Mucosa of descending colon (tissue), 3 donors: ENCODE measurements around the gene SERPINE2. TPM values are rescaled to one million over a fixed set of nuclear protein-coding genes. Genes with fewer than 3 reads are reported as not detected.

Experiments used
- ATAC-seq: fragments of 200-7000 bp; cut with Tn5 transposase; one replicate; pipeline ENCODE4 v1.9.1; 2020; ENCODE audit warnings: mild to moderate bottlenecking, moderate library complexity
- DNase-seq, 3 donors: peaks; one replicate each; pipeline ENCODE4 v3.0.0-alpha.2; 2020
- H3K36me3 ChIP-seq: fragments of 200-600 bp; one replicate; pipeline ENCODE4 v1.8.0; 2021; ENCODE audit warnings: low read depth, mild to moderate bottlenecking
- H3K4me1 ChIP-seq: fragments of 200-600 bp; one replicate; pipeline ENCODE4 v1.8.0; 2021; ENCODE audit warnings: low read depth, mild to moderate bottlenecking
- H3K4me3 ChIP-seq: fragments of 200-600 bp; one replicate; pipeline ENCODE4 v1.8.0; 2021; ENCODE audit warnings: mild to moderate bottlenecking
- H3K9me3 ChIP-seq: fragments of 200-600 bp; one replicate; pipeline ENCODE4 v1.8.0; 2021; ENCODE audit warnings: mild to moderate bottlenecking
- CTCF ChIP-seq: fragments of 200-600 bp; IDR thresholded peaks from one replicate; pipeline ENCODE4 v1.8.0; 2022; ENCODE audit warnings: antibody characterized with exemption, mild to moderate bottlenecking
- intact Hi-C, 2 donors: fragments of 100-400 bp; cut with DNase I in 1 of 2; cut with micrococcal nuclease in 1 of 2; formaldehyde crosslinking; loops; one replicate each; pipeline versions ENCODE4 v1.11.0 to v1.11.1; 2022; cut with DNase I, micrococcal nuclease
- total RNA-seq, 3 donors: library from RNA; stranded (reverse); fragmentation: NEBNext Ultra II Directional in 2 of 3; extraction: Animal tissue kit (Norgen Biotek cat#: 25700) in 2 of 3; gene quantifications; one replicate each; pipeline versions ENCODE4 v1.2.1 to v1.2.4, GENCODE V29; 2021 to 2023
- donor health status: DM: no; HTN: no; CAD: no; lungs with moderate emphysema.
- donor health status: DM: no; HTN: no; CAD: no.
- donor health status: DM: no; HTN: yes; CAD: no.

The SERPINE2 gene
- total RNA-seq, 3 donors from 2014 or later = 10.6 to 15.9 (median 12.4) TPM

- no peak for ATAC-seq
- no peak for TF ChIP-seq CTCF
- H3K4me1 ChIP-seq = no peaks in the 10 kb centered on the region
- H3K4me3 ChIP-seq = no peak overlapping the region
- no peak for DNase-seq
- H3K9me3 ChIP-seq = no peaks in the 10 kb centered on the region
- intact Hi-C loops = no loop called here
- H3K36me3 ChIP-seq = no peaks in the 10 kb centered on the region
Measured at GRCh38 chr2:224059178-224059577, 20.1 kb upstream of the SERPINE2 start.

- Histone ChIP-seq H3K4me1 (no peaks in the 10 kb centered on the region), H3K9me3 (no peaks in the 10 kb centered on the region), H3K4me3 (no peak overlapping the region), H3K36me3 (no peaks in the 10 kb centered on the region)
- intact Hi-C loops = no loop called here
- no peak for DNase-seq
- no peak for ATAC-seq
- TF ChIP-seq CTCF = no peak
Measured at GRCh38 chr2:224058048-224058775, 19.1 kb upstream of the SERPINE2 start.

- Histone ChIP-seq H3K4me1 (no peaks in the 10 kb centered on the region), H3K4me3 (no peak overlapping the region), H3K9me3 (no peaks in the 10 kb centered on the region), H3K36me3 (no peaks in the 10 kb centered on the region)
- intact Hi-C loops = no loop called here
- ATAC-seq (no peak), DNase-seq (no peak)
- TF ChIP-seq CTCF = no peak
Measured at GRCh38 chr2:224056889-224057288, 17.8 kb upstream of the SERPINE2 start.

- DNase-seq (no peak), ATAC-seq (no peak)
- Histone ChIP-seq H3K4me1 (no peaks in the 10 kb centered on the region), H3K9me3 (no peaks in the 10 kb centered on the region), H3K4me3 (no peak overlapping the region), H3K36me3 (no peaks in the 10 kb centered on the region)
- intact Hi-C loops = no loop called here
- no peak for TF ChIP-seq CTCF
Measured at GRCh38 chr2:224055101-224055500, 16.0 kb upstream of the SERPINE2 start.

GRCh38 chr2:224046752-224047151 lies 7.7 kb upstream of the SERPINE2 start:
- H3K4me3 ChIP-seq = no peak overlapping the region
- DNase-seq = no peak
- no peaks in the 10 kb centered on the region for H3K4me1 ChIP-seq
- intact Hi-C loops = no loop called here
- H3K9me3 ChIP-seq = no peaks in the 10 kb centered on the region
- no peak for TF ChIP-seq CTCF
- no peaks in the 10 kb centered on the region for H3K36me3 ChIP-seq
- no peak for ATAC-seq
